Measurements from ENCODE around the gene GRK1. TPM values are rescaled to one million over a fixed set of nuclear protein-coding genes. Genes with fewer than 3 reads are reported as not detected.

The GRK1 gene
- total RNA-seq, 1 donor from 2014 or later = not detected

DNA sequence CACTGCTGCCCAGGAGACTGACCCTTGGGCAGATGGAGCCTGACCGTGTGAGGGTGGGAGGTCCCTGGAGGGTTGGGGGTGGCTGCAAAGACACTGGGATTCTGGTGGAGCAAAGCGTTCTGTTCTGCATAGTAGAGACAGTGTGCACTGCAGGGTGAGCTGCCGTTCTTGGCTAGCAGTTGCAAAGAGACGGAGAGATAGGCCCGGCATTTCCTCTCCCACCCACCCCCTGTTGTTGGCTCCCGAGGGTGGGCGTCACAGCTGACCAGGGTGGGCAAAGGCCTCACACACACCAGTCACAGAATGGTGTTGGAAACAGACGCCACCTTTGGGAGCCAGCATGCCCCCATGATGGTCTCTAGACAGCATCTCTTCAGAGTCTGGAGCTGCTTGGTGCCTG is 103.4 kb downstream of the GRK1 start:
- Mint-ChIP-seq H3K9me3 (ENCODE audit: unreplicated experiment) (peaks cover 13% of the 10 kb centered on the region), H3K4me1 (ENCODE audit: low read depth, unreplicated experiment) (peaks cover 3% of the 10 kb centered on the region), H3K27ac (ENCODE audit: unreplicated experiment) (no peak overlapping the region), H3K36me3 (ENCODE audit: low read depth, unreplicated experiment) (peaks cover 17% of the 10 kb centered on the region), H3K27me3 (ENCODE audit: low read depth, unreplicated experiment) (peaks cover 28% of the 10 kb centered on the region), H3K4me3 (ENCODE audit: unreplicated experiment) (no peak overlapping the region)
- DNase-seq (ENCODE audit: low read depth) (no peak), FAIRE-seq (no peak)
- Histone ChIP-seq H3K4me3 (ENCODE audit: insufficient read depth, low read depth, low read length) (no peak overlapping the region), H3K36me3 (ENCODE audit: insufficient read depth, low read length) (no peaks in the 10 kb centered on the region), H3K9me3 (ENCODE audit: insufficient read depth, low read depth, low read length) (peaks cover 9% of the 10 kb centered on the region), H3K79me2 (ENCODE audit: insufficient read depth, low read length) (no peaks in the 10 kb centered on the region), H3K27ac (ENCODE audit: low read depth, low read length) (no peak overlapping the region), H3K4me2 (ENCODE audit: low read length) (no peak overlapping the region), H4K20me1 (ENCODE audit: insufficient read depth, low read length) (no peaks in the 10 kb centered on the region), H3K9ac (ENCODE audit: low read length) (no peak overlapping the region), H3K4me1 (ENCODE audit: insufficient read depth, low read length) (no peaks in the 10 kb centered on the region), H2AFZ (ENCODE audit: low read depth, low read length) (no peak overlapping the region), H3K27me3 (ENCODE audit: insufficient read depth, low read length) (no peaks in the 10 kb centered on the region)
- TF ChIP-seq, protein P1, sequence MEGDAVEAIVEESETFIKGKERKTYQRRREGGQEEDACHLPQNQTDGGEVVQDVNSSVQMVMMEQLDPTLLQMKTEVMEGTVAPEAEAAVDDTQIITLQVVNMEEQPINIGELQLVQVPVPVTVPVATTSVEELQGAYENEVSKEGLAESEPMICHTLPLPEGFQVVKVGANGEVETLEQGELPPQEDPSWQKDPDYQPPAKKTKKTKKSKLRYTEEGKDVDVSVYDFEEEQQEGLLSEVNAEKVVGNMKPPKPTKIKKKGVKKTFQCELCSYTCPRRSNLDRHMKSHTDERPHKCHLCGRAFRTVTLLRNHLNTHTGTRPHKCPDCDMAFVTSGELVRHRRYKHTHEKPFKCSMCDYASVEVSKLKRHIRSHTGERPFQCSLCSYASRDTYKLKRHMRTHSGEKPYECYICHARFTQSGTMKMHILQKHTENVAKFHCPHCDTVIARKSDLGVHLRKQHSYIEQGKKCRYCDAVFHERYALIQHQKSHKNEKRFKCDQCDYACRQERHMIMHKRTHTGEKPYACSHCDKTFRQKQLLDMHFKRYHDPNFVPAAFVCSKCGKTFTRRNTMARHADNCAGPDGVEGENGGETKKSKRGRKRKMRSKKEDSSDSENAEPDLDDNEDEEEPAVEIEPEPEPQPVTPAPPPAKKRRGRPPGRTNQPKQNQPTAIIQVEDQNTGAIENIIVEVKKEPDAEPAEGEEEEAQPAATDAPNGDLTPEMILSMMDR (IDR thresholded peaks at IDR 0.05; ENCODE audit: insufficient read depth, low read depth, low read length) = no peak
- TF ChIP-seq EZH2 (IDR thresholded peaks at IDR 0.05; ENCODE audit: insufficient read depth, low read length) = no peak

DNA sequence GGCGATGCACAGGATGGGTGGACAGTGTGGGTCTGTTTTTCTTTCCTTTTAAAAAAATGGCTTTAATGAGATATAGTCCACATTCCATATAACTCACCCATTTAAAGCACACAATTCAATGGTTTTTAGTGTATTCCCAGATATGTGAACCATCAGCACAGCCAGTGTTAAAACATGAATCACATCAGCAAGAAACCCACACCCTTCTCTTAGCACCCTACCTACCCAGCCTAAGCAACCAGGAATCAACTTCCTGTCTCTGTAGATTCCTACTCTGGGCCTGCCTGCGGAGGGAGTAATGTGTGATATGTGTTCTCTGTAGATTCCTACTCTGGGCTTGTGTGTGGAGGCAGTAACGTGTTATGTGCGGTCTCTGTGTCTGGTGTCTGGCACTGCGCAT is 103.9 kb downstream of the GRK1 start:
- TF ChIP-seq, protein P1 (IDR thresholded peaks at IDR 0.05; ENCODE audit: insufficient read depth, low read depth, low read length) = no peak
- no peak for TF ChIP-seq EZH2 (IDR thresholded peaks at IDR 0.05; ENCODE audit: insufficient read depth, low read length)
- Histone ChIP-seq H3K4me3 (ENCODE audit: insufficient read depth, low read depth, low read length) (no peak overlapping the region), H3K9ac (ENCODE audit: low read length) (no peak overlapping the region), H3K9me3 (ENCODE audit: insufficient read depth, low read depth, low read length) (peaks cover 9% of the 10 kb centered on the region), H2AFZ (ENCODE audit: low read depth, low read length) (no peak overlapping the region), H3K4me1 (ENCODE audit: insufficient read depth, low read length) (no peaks in the 10 kb centered on the region), H3K4me2 (ENCODE audit: low read length) (no peak overlapping the region), H3K36me3 (ENCODE audit: insufficient read depth, low read length) (no peaks in the 10 kb centered on the region), H3K27ac (ENCODE audit: low read depth, low read length) (no peak overlapping the region), H4K20me1 (ENCODE audit: insufficient read depth, low read length) (no peaks in the 10 kb centered on the region), H3K79me2 (ENCODE audit: insufficient read depth, low read length) (no peaks in the 10 kb centered on the region), H3K27me3 (ENCODE audit: insufficient read depth, low read length) (no peaks in the 10 kb centered on the region)
- DNase-seq (ENCODE audit: low read depth) (no peak), FAIRE-seq (no peak)
- Mint-ChIP-seq H3K36me3 (ENCODE audit: low read depth, unreplicated experiment) (peaks cover 15% of the 10 kb centered on the region), H3K9me3 (ENCODE audit: unreplicated experiment) (peaks cover 13% of the 10 kb centered on the region), H3K4me3 (ENCODE audit: unreplicated experiment) (no peak overlapping the region), H3K4me1 (ENCODE audit: low read depth, unreplicated experiment) (peaks cover 3% of the 10 kb centered on the region), H3K27ac (ENCODE audit: unreplicated experiment) (no peak overlapping the region), H3K27me3 (ENCODE audit: low read depth, unreplicated experiment) (peaks cover 26% of the 10 kb centered on the region)

DNA sequence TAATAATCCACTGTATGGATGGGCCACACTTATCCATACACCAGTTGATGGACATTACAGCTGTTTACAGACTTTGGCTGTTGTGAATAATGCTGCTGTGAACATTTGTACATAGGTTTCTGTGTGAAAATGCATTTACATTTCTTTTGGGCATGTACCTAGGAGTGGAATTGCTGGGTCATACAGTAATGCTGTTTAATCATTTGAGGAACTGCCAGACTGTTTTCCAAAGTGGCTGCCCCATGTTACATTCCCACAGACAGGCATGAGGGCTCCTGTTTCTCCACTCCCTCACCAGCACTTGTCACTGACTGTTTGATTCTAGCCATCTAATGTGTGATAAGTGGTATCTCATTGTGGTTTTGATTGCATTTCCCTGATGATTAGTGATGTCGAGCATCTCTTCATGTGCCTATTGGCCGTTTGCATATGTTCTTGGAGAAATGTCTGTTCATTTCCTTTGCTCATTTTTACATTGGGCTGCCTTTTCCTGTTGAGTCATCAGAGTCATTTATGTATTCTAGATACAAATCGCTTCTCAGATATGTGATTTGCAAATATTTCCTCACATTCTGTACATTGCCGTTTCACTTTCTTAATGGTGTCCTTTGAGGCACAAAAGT is 104.8 kb downstream of the GRK1 start:
- H4K20me1 ChIP-seq (ENCODE audit: insufficient read depth, low read length) = no peaks in the 10 kb centered on the region
- H3K9ac ChIP-seq (ENCODE audit: low read length) = no peak overlapping the region
- H3K27ac ChIP-seq (ENCODE audit: low read depth, low read length) = no peak overlapping the region
- H3K36me3 Mint-ChIP-seq (ENCODE audit: low read depth, unreplicated experiment) = peaks cover 15% of the 10 kb centered on the region
- H3K4me3 ChIP-seq (ENCODE audit: insufficient read depth, low read depth, low read length) = no peak overlapping the region
- peaks cover 3% of the 10 kb centered on the region for H3K4me1 Mint-ChIP-seq (ENCODE audit: low read depth, unreplicated experiment)
- H3K79me2 ChIP-seq (ENCODE audit: insufficient read depth, low read length) = no peaks in the 10 kb centered on the region
- H3K27me3 Mint-ChIP-seq (ENCODE audit: low read depth, unreplicated experiment) = peaks cover 25% of the 10 kb centered on the region
- H3K36me3 ChIP-seq (ENCODE audit: insufficient read depth, low read length) = no peaks in the 10 kb centered on the region
- H3K4me3 Mint-ChIP-seq (ENCODE audit: unreplicated experiment) = no peak overlapping the region
- peaks cover 13% of the 10 kb centered on the region for H3K9me3 Mint-ChIP-seq (ENCODE audit: unreplicated experiment)
- peaks cover 9% of the 10 kb centered on the region for H3K9me3 ChIP-seq (ENCODE audit: insufficient read depth, low read depth, low read length)
- no peak for DNase-seq (ENCODE audit: low read depth)
- FAIRE-seq = no peak
- no peaks in the 10 kb centered on the region for H3K27me3 ChIP-seq (ENCODE audit: insufficient read depth, low read length)
- H3K27ac Mint-ChIP-seq (ENCODE audit: unreplicated experiment) = no peak overlapping the region
- TF ChIP-seq, protein P1 (IDR thresholded peaks at IDR 0.05; ENCODE audit: insufficient read depth, low read depth, low read length) = no peak
- no peak for TF ChIP-seq EZH2 (IDR thresholded peaks at IDR 0.05; ENCODE audit: insufficient read depth, low read length)
- no peak overlapping the region for H2AFZ ChIP-seq (ENCODE audit: low read depth, low read length)
- H3K4me2 ChIP-seq (ENCODE audit: low read length) = no peak overlapping the region
- H3K4me1 ChIP-seq (ENCODE audit: insufficient read depth, low read length) = no peaks in the 10 kb centered on the region
